Amniotic epithelial cell (primary cell): ENCODE measurements around the gene CCNF.
"Not testable (repeated sequence)": the region's sequence is repeated elsewhere in the genome, so short reads cannot be mapped to it uniquely, and the experiment has no call there.

Experiments used
- DNase-seq: peaks from one replicate; pipeline ENCODE4 v3.0.0-alpha.2; 2010; ENCODE audit warnings: low read depth

Gene CCNF

GRCh38 chr16:2471653-2472487 is 42.6 kb downstream of the CCNF start:
- DNase-seq: no peak

GRCh38 chr16:2472488-2472864 is 43.2 kb downstream of the CCNF start:
- no peak for DNase-seq

- no peak for DNase-seq
Observed at GRCh38 chr16:2472885-2473445, 43.7 kb downstream of the CCNF start.

DNA sequence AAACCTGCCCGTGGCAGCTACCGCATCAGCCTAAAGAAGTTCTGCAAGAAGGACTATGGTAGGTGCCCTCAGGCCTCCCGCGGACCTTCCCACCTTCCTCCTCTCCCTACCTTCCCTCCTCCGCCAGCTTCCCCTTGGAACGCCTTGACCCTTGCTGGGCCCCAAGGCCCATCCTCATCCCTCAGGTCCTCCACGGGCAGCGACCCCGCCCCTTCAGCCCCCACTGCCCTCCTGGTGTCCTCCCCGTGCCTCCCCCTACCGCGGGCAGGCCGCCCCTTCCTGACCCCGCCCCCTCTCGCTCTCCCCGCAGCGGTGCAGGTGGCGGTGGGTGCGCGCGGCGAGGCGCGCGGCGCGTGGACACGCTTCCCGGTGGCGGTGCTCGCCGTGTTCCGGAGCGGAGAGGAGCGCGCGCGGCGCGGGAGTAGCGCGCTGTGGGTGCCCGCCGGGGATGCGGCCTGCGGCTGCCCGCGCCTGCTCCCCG is 44.2 kb downstream of the CCNF start:
- DNase-seq: no peak

GRCh38 chr16:2473999-2474876 is 45.0 kb downstream of the CCNF start:
- DNase-seq: no peak

DNA sequence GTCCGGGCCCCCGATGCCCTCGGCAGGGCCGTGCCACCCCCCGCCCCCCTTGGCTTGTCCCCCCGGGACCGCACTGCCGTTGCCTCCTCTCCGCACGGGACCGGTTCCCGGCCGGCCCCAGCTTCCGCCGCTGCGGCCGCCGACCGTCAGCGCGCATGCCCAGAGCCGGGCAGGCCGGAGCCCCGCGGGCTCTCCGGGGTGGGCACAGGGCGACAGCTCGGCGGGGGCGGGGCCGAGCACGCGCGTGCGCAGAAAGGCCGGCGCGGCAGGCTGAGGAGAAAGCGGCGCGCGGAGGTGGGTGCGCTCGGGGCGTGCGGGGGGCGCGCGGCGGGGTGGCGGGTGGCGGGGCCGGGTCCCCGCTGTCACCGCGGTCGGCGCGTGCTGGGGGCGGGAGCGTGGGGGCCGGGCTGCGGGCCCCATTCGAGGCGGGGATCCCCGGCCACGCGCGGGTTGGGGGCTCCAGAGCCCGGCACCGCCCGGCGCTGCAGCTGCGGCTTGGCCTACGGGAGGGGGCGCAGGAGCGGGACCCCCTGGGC is 45.7 kb downstream of the CCNF start, which contains the start of gene TBC1D24:
Gene TBC1D24, plus strand, starts transcription at position 251 of the 536 bp plus-strand sequence. CDS start 21,022 bp downstream, outside the sequence.
- DNase-seq: peak; percentile 53

GRCh38 chr16:2475413-2476344 is 46.4 kb downstream of the CCNF start:
- DNase-seq: no peak

DNA sequence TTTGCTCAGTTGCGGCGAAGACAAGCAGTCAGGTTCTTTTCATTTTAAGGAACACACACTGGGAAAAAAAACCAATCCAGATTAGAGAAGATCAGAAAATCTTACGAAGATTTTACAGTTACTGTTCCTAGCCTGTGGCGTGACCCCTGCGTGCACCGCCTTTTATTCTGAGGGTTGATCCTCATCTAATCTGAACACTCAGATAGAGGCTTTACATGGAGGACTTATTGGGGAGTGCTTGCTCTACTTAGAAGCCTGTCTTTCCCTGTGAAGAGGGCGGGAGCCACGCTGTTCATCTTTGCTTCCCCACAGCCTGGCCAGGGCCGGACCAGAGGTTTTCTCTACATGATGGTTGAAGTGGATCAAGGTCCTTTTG is 47.1 kb downstream of the CCNF start:
- DNase-seq: no peak

DNA sequence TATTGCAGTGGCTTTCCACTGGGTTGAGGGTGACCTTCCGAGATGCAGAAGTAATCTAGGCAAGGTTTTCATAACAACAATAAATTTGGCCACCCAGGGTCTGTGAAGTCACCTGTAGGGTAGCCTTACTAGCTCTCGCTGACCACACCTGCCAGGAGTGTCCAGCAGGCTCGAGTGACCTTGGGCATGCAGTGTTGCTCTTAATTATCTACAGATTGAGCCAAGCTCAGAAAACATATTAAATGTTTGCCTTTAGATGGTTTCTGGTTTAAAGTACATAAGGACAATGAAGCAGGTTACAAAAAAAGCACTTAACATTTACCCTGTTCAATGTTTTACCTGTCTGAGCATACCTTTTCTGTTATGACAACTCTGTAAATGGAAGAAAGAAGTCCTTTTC is 47.5 kb downstream of the CCNF start:
- no peak for DNase-seq

- DNase-seq: no peak
Observed at GRCh38 chr16:2477327-2477726, 48.1 kb downstream of the CCNF start.

DNA sequence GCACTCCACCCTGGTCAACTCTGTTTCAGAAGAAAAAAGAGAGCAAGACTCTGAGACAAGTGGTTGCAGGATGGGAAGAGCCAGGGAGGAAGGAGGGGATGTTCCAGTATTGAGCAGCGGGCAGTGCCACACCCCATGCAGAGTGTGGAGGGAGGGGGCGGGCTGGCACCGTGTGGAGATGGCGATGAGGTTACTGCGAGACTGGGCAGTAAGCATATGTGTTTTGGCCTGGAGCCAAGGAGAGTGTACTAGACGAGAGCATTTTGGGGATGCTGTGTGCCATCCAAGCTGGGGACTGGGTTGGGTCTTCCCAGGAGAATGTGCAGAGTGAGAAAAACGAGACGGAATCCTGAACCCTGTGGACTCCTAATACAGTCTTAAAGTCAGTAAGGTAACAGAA is 49.0 kb downstream of the CCNF start:
- DNase-seq: no peak

DNA sequence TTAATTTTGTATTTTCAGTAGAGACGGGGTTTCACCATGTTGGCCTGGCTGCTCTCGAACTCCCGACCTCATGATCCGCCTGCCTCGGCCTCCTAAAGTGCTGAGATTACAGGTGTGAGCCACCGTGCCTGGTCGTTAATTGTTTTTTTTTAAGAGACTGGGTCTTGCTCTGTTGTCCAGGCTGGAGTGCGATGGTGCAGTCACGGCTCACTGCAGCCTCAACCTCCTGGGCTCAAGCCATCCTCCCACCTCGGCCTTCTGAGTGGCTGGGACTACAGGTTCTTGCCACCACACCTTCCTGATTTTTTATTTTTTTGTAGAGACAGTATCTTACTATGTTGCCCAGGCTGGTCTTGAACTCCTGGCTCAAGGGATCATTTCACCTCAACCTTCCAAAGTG is 50.7 kb downstream of the CCNF start:
- DNase-seq: not testable (repeated sequence)

DNA sequence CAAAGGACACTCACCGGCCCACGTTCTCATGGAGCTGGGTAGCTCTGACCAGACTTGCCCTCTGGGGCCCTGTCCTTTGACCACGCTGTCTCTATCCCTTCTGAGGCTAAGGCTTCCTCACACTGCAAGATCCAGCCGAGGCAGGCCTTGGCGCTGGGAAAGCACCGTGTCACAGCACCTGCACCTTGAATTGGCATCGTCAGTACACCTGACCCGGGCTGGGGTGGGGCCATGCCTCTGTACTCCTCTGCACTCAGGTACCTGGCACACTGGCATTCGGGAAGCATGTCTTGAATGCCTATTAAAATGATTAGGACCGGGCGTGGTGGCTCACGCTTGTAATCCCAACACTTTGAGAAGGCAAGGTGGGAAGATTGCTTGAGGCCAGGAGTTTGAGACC is 51.7 kb downstream of the CCNF start:
- no peak for DNase-seq

GRCh38 chr16:2481676-2482075 is 52.4 kb downstream of the CCNF start:
- no peak for DNase-seq

DNA sequence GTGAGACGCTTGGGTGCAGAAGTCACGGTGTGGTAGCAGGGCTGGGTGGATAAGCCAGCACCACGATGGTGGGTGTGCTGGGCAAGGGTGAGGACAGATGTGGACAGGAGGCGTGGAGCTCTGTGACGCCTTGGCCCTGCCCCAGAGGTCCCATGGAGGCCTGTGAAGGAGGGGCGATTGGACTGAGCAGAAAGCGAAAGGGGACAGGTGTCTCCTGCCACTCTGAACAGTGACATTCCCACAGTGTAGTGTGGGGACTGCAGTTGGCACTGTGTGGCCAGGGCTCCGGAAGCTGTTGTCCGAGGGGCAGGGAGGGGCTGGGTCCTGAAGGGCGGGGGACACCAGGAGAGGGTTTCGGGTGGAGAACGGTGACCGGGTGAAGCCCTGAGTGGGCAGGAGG is 53.0 kb downstream of the CCNF start:
- no peak for DNase-seq

GRCh38 chr16:2482708-2483534 is 53.7 kb downstream of the CCNF start:
- DNase-seq: no peak

DNA sequence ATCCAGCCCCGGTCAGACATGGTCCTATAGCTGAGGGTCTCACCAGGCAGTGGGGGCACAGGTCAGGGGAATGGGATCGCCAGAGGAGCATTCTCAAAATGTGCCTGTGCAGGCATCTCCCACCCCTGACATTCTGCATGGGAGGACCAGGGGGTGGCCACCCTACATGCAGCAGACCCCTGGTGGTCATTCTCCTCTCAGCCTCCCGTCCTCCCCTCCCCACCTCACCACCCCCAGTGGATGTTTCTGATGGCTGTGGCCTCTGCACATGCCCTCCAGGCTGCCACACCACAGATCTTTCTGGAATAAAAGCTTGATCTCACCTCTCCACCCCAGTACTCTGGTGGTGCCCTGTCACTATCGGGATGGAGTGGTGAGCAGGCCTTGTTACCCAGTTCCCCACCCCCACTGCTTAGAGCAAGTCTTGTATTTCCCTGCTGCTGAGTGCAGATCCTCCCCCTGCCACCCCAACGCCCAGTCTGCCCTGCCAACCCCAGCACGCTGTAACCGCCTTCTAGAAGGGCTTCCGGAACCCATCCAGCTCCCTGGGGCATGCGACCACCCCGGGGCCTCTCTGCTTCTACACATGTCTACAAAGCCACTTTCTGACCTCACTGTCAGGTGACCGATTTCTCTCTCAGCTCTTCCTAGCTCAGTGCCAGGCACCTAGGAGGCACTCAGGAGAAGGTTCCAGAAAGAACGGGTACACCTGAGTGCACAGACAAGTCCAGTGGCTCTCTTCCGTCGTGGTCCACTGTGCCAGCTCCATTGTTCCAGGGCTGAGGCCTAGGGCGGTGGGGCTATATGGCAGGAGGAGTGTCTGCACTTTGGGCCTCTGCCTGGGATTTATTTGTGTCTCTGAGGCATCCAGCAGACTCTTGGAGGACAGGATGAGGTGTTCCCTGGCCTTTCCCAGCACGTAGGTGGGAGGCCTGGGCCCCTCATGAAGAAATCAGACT is 55.0 kb downstream of the CCNF start:
- DNase-seq: no peak

DNA sequence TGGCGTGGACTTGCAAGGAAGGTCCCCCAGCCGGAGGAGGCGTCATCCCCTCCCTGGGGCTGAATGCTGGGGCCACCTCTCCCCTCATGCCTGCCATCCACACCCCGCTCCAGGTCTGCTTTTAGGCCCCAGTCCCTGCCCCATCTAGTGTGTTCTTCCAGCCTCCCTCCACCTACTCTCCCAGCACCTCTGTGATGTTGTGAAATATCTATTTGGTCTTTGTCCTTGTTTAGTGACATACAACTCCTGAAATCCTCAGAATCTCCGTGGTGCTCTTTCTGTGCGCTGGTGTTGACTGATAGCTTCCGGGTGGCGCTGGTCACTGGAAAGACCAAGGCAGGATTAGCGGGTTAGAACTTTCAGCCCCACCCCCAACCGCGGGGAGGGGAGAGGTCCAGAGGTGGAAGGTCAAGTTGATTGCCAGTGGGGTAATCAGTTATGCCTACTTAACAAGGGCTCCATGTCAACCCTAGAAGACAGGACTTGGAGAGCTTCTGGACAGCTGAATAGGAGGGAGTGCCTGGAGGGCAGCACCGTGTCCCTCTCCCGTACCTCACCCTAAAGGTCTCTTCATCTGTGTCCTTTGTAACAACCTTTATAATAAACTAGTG is 55.8 kb downstream of the CCNF start:
- DNase-seq: no peak
